ENCODE data around the gene SYVN1.
A peak's percentile ranks its signal among the peaks of the same experiment; 100 is the strongest.

Gene SYVN1

DNA sequence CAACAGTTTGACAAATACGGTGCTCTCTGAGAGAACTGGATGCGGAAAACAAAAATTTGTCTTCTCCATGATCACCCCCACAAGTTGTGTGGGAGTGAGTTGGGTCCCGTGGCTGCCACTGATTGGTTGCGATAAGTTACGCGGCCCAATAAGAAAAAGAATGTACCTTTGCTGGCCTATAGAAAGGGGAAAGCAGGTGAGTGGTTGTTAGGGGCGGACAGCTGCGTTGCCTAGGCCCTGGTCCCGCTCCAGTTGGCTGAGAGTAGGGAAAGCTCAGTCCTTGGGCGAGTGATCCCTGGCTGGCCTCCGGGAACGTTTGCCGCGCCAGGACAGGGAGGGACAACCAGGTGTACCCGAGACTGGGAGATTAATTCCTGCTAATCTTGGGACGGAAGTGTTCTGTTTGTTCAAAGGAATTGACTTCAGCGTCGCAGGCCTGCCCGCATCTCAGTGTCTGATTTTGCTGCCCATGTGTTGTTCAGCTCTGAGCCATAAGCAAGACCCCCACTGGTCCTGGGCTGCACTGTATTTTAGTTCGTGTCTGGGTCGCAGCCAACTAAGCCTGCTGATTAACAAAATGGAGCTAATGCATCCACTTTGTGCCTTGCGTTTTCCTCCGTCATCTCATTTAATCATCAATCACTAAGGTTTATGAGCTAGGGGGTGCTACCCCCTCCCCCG is 773 bp upstream of the SYVN1 start:
- 0 out of 2 replicates have a peak, but pooled peaks have one; percentile 4 for TF ChIP-seq GATA2 (IDR thresholded peaks at IDR 0.05; ENCODE audit: low read depth, low read length)
- TF ChIP-seq GATA3 (IDR thresholded peaks at IDR 0.05; ENCODE audit: low read depth, low read length): no peak

DNA sequence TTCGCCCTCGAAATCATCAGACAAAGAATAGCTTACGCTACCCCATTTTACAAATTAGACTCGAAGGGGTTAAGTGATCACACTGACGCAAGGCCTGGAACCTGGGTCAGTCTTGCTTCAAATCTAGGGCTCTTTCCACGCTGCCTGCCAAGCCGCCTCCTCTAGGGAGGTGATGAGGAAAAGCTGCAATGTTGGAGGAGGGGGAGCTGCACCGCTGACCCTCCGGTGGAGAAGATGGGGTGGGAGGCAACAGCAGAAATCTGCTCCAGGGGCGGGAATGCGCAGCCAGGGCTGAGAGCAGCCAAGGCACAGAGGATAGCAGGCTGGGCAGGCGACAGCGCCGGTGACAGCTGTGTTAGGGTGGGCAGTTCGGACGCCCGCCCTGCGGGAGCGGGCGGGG is 595 bp downstream of the SYVN1 start:
- no peak for TF ChIP-seq GATA2 (IDR thresholded peaks at IDR 0.05; ENCODE audit: low read depth, low read length)
- no peak for TF ChIP-seq GATA3 (IDR thresholded peaks at IDR 0.05; ENCODE audit: low read depth, low read length)

DNA sequence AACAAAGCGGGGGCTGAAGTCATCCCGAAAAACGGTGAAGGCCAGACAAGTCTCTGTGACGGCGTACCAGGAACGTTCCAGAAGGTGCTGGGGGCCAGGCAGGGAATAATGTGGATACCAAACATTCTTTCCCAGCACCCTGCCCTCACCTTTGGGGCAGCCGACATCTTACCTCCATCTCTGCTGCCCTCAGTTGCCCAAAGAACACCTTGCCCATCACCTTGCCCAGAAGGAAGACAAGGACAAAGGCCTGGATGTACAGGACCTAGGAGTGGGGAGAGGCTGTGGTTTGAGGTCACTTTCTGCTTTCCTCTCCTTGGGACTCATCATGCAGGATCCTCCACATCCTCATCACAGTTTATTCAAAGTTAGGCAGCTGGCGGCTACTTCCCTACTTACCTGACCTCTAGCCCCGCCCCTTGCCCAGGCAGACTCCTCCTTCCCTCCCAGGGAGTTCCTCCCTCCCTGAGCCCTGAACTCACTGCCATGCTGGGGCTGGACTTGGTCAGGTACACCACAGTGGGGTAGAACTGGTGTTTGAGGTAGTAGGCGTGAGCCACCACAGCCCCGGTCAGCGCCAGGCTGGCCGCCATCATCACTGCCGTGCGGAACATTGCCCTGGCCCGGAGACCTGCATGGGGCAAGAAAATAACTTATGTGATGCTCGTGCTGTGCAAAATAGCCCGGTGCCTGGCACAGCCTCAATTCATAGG is 1.2 kb downstream of the SYVN1 start:
- TF ChIP-seq GATA3 (IDR thresholded peaks at IDR 0.05; ENCODE audit: low read depth, low read length) (no peak), GATA2 (IDR thresholded peaks at IDR 0.05; ENCODE audit: low read depth, low read length) (no peak)

DNA sequence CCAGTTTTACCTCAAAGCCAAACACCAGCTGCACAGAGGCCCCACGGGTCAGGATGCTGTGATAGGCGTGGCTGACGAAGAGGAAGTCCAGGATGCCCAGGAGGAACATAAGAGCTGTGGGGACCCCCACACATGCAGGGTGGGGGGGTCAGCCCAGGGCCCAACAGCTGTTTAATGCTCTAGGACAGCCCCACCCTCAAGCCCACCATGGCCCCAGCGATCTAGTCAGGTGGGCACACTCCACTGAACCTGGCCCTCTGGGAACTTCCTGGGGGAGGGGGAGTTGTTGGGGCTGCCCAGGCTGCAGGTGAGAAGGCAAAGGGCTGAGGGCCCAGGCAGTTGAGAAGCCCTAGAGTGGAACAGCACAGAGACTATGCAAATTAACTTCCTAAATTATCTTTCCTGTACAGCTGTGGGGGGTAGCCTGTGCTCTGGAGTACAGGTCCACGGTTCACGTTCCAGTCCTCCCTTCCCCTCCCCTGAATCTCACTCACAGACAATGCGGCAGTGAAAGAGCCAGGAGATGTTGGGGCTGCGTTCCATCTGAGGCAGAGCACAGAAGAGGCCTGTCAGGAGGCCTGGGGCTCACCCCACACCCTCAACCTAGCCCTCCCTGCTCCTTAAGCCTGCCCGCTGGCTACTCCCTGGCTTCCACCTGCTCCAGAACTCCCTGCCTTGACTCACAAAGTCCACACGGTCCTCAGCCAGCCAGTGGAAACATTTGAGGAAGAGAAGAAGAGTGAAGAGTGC is 1.9 kb downstream of the SYVN1 start:
- TF ChIP-seq GATA3 (IDR thresholded peaks at IDR 0.05; ENCODE audit: low read depth, low read length) (no peak), GATA2 (IDR thresholded peaks at IDR 0.05; ENCODE audit: low read depth, low read length) (no peak)

DNA sequence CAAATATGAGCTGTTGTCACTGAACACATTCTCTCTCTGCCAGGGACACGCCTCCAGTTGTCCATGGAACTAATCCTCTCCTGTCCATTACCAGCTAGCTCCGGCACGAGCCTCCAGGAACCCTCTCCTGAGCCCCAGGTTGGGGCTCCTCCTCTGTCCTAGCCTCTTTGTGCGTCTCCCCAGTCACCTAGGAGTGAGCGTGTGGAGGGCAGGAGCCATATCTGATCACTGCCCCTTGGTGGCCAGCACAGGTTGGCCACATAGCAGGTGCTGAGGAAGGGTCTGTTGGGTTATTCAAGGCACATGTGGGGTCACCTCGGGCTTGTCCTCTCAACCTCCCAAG is 2.5 kb downstream of the SYVN1 start:
- TF ChIP-seq GATA2 (IDR thresholded peaks at IDR 0.05; ENCODE audit: low read depth, low read length): no peak
- TF ChIP-seq GATA3 (IDR thresholded peaks at IDR 0.05; ENCODE audit: low read depth, low read length): no peak

DNA sequence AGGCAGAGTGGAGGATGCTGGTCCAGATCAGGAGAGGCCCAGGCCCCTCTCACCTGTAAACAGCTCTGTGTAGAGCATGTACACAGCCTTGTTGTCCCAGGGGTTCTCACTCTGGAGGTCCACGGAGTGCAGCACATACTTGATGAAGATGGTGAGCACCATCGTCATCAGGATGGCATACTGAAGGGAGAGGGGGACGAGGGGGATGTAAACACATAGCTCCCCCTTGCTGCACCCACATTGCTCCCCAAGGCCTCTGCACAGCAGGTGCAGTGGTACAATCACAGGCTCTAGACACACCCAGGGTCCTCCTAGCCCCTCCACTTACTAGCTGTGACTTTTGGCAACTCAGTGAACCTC is 2.9 kb downstream of the SYVN1 start:
- TF ChIP-seq GATA2 (IDR thresholded peaks at IDR 0.05; ENCODE audit: low read depth, low read length): no peak
- no peak for TF ChIP-seq GATA3 (IDR thresholded peaks at IDR 0.05; ENCODE audit: low read depth, low read length)

DNA sequence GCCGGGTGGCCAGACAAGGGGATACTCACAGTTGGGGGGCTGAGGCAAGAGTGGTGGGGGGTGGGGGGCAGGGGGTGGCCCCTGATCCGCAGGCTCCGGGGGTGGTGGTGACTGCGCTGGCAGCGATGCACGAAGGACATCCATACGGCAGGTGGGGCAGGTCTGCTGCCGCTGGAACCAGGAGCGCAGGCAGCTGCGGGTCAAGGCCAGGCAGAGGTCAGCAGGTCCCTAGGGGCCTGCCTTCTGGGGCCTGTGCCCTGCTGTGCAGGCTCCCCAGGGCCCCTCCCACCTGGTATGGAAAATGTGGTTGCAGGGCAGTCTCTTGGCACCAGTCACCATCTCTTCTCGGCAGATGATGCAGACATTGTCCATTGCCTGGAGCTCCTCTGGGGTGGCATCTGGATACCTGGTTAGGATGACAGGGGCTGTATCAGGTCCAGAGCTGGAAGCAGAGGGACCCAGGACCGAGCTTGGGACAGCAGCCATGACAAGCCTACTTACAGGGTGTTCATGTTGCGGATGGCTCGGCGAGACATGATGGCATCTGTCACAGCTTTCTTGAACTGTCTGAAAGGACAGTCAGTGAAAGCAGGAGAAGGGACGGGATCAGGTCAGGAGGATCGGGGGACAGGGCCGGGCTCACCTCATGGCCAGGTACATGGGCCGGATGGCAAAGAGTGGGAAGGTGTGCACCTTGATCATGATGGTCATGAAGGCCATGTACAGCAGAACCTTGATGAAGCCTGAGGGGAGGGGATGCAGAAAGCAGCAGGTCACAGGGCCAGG is 3.5 kb downstream of the SYVN1 start:
- TF ChIP-seq GATA2 (IDR thresholded peaks at IDR 0.05; ENCODE audit: low read depth, low read length): no peak
- no peak for TF ChIP-seq GATA3 (IDR thresholded peaks at IDR 0.05; ENCODE audit: low read depth, low read length)

DNA sequence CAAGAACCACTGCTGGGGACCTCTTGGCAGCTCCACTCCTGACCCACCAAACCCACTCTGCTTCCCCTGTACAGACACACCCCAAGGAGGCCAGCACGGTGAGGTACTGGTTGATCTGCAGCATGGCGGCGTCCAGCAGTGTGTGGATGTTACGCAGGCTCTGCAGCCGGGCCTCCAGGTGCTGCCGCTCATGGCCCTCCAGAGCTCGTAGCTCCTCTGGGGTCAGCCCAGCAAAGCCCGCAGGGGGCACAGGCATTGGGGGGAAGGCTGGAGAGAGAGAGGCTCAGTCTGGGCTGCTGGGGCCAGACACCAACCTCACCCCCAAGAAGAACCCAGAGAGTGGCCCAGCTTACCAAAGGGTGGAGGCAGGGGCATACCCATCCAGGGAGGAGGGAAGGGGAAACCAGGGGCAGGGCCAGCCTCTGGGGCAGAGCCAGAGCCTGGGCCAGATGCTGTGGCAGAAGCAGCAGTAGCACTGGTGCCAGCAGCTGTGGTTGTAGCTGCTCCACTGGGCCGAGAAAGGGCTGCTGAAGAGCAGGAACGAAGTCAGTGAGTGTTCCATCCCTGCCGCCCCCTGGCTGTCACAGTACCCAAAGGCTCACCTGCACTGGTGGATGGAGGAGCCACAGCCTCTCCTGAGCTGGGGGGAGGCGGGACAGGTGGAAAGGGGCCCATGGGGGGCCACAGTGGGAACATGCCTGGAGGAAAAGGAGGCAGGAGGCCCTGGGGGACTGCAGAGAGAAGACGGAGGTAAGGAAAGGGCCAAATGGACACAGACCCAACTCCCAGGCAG is 4.5 kb downstream of the SYVN1 start:
- no peak for TF ChIP-seq GATA3 (IDR thresholded peaks at IDR 0.05; ENCODE audit: low read depth, low read length)
- no peak for TF ChIP-seq GATA2 (IDR thresholded peaks at IDR 0.05; ENCODE audit: low read depth, low read length)

DNA sequence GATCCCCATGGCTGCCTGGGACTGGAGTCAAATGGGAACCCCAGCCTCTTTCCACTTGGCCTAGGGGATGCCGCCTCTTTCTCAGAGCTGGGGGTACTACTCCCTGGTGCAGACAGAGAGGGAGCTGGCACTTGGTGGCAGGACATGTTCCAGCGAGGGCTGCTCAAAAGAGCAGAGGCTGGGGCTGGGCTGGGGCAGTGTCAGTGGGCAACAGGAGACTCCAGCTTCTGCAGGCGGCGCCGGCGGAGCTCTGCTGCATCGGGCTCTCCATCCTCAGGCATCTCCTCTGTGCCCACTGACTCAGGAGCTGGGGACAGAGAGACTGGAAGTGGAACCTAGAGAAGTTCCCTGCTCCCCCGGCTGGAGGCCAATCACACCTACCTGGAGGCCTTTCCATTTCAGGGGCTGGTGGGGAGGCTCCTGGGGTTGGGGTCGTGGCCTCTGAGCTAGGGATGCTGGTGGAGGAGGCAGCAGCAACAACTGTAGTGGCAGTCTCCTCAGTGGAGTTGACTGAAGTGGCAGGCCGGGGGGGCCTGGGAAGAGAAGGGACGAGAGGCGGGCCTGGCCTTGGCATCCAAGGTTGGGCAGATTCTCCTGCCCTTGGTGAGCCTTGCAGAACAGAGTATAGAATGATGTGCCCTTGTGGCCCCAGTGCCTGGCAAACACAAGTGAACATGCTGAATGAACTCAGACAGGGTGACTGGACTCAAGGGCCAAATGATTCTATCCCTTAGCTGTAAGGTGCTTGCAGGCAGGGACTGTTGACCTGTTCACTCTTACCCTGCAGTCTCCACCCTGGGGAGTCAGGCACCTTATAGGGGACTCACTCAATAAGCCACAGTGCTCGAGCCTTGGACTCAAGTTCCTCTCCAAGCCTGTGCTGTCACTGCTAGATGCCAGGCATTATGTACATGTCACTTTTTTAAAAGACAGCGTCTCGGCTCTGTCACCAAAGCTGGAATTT is 5.9 kb downstream of the SYVN1 start:
- no peak for TF ChIP-seq GATA3 (IDR thresholded peaks at IDR 0.05; ENCODE audit: low read depth, low read length)
- TF ChIP-seq GATA2 (IDR thresholded peaks at IDR 0.05; ENCODE audit: low read depth, low read length): no peak

DNA sequence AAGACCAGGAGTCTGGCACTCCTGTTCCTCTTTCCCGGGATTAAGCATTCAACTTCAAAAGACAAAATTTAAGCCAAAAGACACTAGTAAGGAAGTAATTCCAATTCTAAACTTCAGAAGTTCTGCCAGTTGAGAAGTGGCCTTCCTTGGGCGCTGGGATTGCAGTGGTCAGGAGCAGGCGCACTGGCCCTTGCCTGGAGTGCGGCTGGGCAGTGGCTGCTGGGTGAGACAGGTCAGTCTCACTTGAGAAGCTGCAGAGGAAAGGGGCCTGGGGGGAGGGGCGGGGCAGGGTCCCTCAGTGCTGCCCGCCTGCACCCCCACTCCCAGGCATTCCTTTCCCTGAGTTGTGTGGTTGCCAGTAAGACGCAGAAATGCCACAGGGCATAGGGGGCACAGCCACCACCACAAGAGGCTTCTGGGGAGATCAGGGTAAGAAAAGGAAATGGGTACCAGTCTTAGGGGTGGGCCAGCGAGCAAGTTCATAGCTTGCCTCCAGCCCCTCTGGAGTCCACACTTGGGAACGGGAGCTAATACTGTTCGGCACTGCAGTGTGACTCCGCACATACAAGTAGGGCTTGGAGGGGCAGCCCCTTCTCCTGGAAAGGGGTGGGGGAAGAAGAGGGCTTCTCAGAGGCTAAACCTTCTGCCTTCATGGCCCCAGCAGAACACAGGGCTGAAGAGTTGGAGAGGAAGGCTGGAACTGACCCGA is 6.7 kb downstream of the SYVN1 start:
- TF ChIP-seq GATA3 (IDR thresholded peaks at IDR 0.05; ENCODE audit: low read depth, low read length): no peak
- no peak for TF ChIP-seq GATA2 (IDR thresholded peaks at IDR 0.05; ENCODE audit: low read depth, low read length)

DNA sequence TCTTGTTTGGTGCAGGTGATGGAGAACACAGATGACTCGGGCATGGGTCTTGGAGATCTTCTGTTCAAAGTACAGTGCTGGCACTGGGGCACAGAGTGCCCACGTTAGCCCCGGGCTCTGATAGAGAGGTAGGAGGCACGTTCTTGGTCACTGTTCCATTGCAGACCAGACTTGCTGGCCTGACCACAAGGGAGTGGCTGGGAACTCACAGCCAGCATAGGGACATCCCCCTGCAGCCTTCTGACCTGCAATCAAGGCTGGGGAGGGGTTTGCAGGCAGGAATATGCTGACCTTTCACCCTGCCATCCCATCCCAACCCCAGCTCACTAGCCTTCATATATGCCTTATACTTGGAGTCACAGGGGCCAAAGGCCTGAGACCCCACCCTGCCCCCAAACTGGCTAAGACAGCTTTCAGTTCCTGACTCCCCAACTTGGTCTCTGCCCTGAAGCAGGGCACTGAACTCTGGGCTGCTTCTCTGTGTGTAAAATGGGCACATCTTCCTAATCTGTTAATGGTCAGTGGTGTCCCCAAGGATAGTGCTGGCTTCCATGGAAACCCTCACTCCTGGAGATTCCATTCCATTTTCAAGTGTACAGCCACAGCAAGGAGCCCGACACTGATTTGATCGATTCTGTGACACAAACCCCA is 7.6 kb downstream of the SYVN1 start:
- TF ChIP-seq GATA2 (IDR thresholded peaks at IDR 0.05; ENCODE audit: low read depth, low read length): no peak
- TF ChIP-seq GATA3 (IDR thresholded peaks at IDR 0.05; ENCODE audit: low read depth, low read length): no peak
